Cardiac fibroblast (primary cell): ENCODE results near the gene TCTN2.

Experiments used
- DNase-seq, 2 donors: peaks; one replicate each; pipeline versions ENCODE4 v3.0.0 to v3.0.0-alpha.2; 2010; ENCODE audit warnings: low read depth in 2 of 2
- H3K4me3 ChIP-seq, 2 donors: replicated peaks in 1 of 2; 1 replicate in 1 of 2; 2 replicates in 1 of 2; pipeline ENCODE4 v1.5.1; 2011; ENCODE audit warnings: low read depth in 2 of 2, low read length in 2 of 2, mild to moderate bottlenecking in 2 of 2, moderate library complexity in 1 of 2
- TF ChIP-seq, protein P1 (sequence below): IDR thresholded peaks from one replicate; pipeline ENCODE4 v1.5.1; 2011; ENCODE audit warnings: low read depth, mild to moderate bottlenecking, low read length, inconsistent platforms

Gene TCTN2

DNA sequence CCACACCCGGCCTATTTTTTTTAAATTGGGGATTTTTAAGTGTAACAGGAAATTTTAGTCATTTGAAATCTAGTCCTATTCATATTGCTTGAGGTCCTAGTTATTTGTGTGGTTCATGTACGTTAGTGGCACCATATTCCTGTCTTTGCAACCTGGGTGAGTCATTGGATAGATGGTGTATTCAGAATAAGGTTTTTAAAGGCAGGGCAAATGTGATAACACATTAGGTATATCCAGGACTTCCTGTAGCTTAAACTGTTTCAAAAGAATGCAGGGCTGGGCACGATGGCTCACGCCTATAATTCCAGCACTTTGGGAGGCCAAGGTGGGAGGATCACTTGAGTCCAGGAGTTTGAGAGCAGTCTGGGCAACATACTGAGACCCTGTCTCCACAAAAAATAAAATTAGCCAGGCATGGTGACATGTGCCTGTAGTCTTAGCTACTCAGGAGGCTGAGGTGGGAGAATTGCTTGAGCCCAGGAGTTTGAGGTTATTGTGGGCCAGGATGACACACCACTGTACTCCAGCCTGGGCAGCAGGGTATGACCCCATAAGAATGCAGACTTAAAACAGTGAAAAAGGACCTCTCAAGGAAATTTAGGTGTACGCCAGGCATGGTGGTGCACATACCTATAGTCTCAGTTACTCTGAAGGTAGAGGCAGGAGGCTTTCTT, 49.4 kb downstream of the TCTN2 start:
- TF ChIP-seq, protein P1, sequence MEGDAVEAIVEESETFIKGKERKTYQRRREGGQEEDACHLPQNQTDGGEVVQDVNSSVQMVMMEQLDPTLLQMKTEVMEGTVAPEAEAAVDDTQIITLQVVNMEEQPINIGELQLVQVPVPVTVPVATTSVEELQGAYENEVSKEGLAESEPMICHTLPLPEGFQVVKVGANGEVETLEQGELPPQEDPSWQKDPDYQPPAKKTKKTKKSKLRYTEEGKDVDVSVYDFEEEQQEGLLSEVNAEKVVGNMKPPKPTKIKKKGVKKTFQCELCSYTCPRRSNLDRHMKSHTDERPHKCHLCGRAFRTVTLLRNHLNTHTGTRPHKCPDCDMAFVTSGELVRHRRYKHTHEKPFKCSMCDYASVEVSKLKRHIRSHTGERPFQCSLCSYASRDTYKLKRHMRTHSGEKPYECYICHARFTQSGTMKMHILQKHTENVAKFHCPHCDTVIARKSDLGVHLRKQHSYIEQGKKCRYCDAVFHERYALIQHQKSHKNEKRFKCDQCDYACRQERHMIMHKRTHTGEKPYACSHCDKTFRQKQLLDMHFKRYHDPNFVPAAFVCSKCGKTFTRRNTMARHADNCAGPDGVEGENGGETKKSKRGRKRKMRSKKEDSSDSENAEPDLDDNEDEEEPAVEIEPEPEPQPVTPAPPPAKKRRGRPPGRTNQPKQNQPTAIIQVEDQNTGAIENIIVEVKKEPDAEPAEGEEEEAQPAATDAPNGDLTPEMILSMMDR, result no peak
- H3K4me3 ChIP-seq, result no peak overlapping the region
- no peak for DNase-seq

DNA sequence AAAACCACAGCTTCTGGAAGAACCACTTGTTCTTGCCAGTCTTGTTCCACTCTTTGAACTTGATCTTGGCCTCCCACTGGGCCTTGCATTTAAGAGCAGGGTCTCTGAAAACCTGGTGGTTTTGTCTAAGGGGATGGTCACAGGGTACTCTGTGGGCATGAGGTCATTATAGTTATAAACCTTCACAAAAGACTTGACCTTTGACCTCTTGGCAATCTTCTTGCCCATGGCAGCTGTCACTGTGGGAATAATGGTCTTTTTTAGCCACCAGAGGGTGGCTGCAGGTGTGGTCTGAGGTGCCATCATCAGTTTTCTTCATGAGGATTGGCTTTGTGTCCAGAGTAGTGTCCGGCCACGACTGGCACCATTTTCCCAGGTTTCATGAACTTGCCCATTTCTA, 50.3 kb downstream of the TCTN2 start:
- no peak for DNase-seq
- no peak overlapping the region for H3K4me3 ChIP-seq
- TF ChIP-seq, protein P1, result no peak

DNA sequence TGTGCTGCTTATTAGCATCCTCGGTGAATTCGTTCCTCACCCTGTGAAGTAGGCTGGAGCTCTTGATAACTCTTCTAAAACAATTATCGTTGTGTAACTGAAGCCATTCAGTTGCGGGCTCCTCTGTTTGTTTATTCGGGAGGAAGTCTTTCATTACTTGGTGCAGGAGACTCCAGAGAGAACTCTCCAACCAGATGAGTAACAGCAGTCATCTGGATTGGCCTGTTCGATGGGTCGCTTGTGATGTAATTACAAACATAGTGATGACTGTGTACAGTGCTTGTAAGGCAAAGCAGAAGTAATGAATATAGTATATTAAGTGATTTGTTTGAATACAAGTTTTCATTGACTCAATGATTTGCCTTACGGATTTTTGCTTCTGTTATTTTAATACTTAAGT, 52.1 kb downstream of the TCTN2 start:
- DNase-seq, result no peak
- no peak overlapping the region for H3K4me3 ChIP-seq
- TF ChIP-seq, protein P1, result no peak

DNA sequence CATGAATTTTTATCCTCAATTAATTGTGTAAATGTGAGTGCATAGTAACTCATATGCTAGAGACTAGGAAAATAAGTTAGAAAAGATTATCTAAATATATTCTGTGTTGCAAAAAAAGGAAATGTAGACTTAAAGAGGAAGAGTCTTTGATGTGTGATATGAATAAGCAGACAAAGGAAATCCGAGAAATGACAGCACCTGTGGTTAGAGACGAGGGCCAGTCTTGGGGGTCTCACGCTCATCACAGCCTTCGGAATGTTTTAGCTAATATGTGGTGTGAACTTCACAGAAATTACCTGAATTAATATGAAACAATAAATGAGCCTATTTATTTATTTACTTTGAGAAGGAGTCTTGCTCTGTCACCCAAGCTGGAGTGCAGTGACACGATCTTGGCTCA, 52.9 kb downstream of the TCTN2 start:
- TF ChIP-seq, protein P1, result no peak
- no peak for DNase-seq
- H3K4me3 ChIP-seq, result no peak overlapping the region

DNA sequence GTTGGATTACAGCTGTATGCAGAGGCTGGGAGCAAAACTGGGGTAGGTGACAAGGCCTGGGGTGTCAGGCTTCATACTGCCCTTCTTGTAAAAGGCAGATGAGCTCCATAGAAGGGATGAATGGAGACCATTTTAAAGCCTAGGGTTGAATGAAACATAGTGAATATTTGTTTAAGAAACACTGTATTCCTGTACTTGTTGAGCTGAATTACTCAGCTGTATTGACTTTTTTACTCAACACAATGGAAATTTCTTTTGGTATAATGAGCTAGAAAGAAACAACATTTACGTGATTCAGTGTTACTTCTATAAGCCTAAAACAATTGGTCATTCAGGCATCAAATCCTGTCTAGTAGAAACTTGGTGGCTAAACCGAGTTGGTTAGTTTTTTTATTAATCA, 55.3 kb downstream of the TCTN2 start:
- DNase-seq, result no peak
- no peak overlapping the region for H3K4me3 ChIP-seq
- TF ChIP-seq, protein P1, result no peak

DNA sequence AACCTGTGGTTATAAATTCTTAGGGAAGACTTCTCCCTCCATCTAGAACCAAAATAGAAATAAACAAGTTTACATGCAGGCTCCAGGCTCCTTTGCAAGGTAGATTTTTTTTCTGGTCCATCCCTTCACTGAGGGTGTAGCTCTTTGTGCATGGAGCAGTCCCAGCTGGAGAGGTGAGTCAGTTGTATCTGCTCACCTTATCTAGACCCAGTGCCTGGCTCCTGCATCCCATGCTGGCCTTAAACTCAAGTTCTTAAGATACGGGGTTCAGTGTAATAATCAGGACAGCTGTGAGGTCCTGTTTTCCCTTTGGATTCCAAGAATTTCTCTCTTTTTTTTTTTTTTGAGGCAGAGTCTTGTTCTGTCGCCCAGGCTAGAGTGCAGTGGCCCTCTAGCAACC, 56.0 kb downstream of the TCTN2 start:
- H3K4me3 ChIP-seq, result no peak overlapping the region
- no peak for DNase-seq
- TF ChIP-seq, protein P1, result no peak

DNA sequence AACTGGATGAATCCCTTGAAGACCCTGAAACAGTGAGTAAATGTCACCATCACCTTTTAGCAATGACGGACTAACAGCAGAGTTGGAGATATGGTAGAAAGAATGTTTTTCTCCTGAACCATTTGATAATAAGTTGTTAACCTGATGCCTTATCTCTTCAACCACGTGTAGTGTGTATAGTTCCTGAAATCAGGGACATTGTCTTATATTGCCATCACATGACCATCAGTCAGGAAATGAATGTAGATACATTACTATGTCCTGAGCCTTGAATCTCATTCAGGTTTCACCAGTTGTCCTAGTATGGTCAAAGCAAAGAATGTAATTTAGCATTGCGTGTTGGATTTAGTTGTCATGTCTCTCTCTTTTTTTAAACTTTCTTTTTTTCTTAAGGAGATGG, 57.0 kb downstream of the TCTN2 start:
- TF ChIP-seq, protein P1, result no peak
- no peak overlapping the region for H3K4me3 ChIP-seq
- no peak for DNase-seq
